Measurements from ENCODE around the gene DNAAF1.

Gene DNAAF1

GRCh38 chr16:84136331-84137125 is 8.6 kb upstream of the DNAAF1 start:
- Histone ChIP-seq H3K9me3 (ENCODE audit: severe bottlenecking) (no peaks in the 10 kb centered on the region), H3K4me1 (ENCODE audit: insufficient read depth, poor library complexity, severe bottlenecking) (no peaks in the 10 kb centered on the region), H3K36me3 (ENCODE audit: low read depth) (peaks cover 4% of the 10 kb centered on the region; the same call in 1 of the 2 replicates), H3K4me3 (ENCODE audit: severe bottlenecking) (no peak overlapping the region), H3K27me3 (ENCODE audit: insufficient read depth, poor library complexity, severe bottlenecking) (no peaks in the 10 kb centered on the region), H3K27ac (ENCODE audit: poor library complexity, severe bottlenecking) (no peak overlapping the region)
- DNase-seq (ENCODE audit: low spot score) (no peak), ATAC-seq (ENCODE audit: low read depth) (no peak)
- TF ChIP-seq CTCF (IDR thresholded peaks at IDR 0.05; ENCODE audit: poor library complexity, severe bottlenecking) = no peak

- TF ChIP-seq CTCF (IDR thresholded peaks at IDR 0.05; ENCODE audit: poor library complexity, severe bottlenecking) = no peak
- Histone ChIP-seq H3K27me3 (ENCODE audit: insufficient read depth, poor library complexity, severe bottlenecking) (no peaks in the 10 kb centered on the region), H3K4me1 (ENCODE audit: insufficient read depth, poor library complexity, severe bottlenecking) (no peaks in the 10 kb centered on the region), H3K27ac (ENCODE audit: poor library complexity, severe bottlenecking) (no peak overlapping the region), H3K9me3 (ENCODE audit: severe bottlenecking) (no peaks in the 10 kb centered on the region), H3K4me3 (ENCODE audit: severe bottlenecking) (no peak overlapping the region), H3K36me3 (ENCODE audit: low read depth) (peaks cover 4% of the 10 kb centered on the region; the same call in 1 of the 2 replicates)
- DNase-seq (ENCODE audit: low spot score) = no peak
- ATAC-seq (ENCODE audit: low read depth) = no peak
Measured at GRCh38 chr16:84137287-84137686, 7.8 kb upstream of the DNAAF1 start.

- H3K9me3 ChIP-seq (ENCODE audit: severe bottlenecking) = no peaks in the 10 kb centered on the region
- H3K4me1 ChIP-seq (ENCODE audit: insufficient read depth, poor library complexity, severe bottlenecking) = no peaks in the 10 kb centered on the region
- TF ChIP-seq CTCF (IDR thresholded peaks at IDR 0.05; ENCODE audit: poor library complexity, severe bottlenecking) = no peak
- H3K27me3 ChIP-seq (ENCODE audit: insufficient read depth, poor library complexity, severe bottlenecking) = no peaks in the 10 kb centered on the region
- no peak overlapping the region for H3K27ac ChIP-seq (ENCODE audit: poor library complexity, severe bottlenecking)
- ATAC-seq (ENCODE audit: low read depth) = no peak
- peaks cover 4% of the 10 kb centered on the region; the same call in 1 of the 2 replicates for H3K36me3 ChIP-seq (ENCODE audit: low read depth)
- DNase-seq (ENCODE audit: low spot score) = no peak
- no peak overlapping the region for H3K4me3 ChIP-seq (ENCODE audit: severe bottlenecking)
Measured at GRCh38 chr16:84137769-84138357, 7.2 kb upstream of the DNAAF1 start.

DNA sequence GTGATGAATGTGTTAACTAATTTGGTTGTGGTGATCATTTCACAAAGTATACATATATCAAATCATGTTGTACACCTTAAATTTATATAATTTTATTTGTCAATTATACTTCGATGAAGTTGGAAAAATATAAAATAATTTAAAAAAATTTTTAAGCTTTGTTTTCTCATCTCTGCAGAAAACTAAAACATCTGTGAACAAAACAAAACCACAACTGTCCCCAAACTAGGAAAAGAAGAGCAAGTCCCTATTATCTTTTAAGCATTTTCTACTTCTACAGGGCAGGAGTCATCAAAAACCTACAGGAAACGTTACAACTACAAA is 6.6 kb upstream of the DNAAF1 start:
- H3K27me3 ChIP-seq (ENCODE audit: insufficient read depth, poor library complexity, severe bottlenecking) = no peaks in the 10 kb centered on the region
- no peaks in the 10 kb centered on the region for H3K9me3 ChIP-seq (ENCODE audit: severe bottlenecking)
- DNase-seq (ENCODE audit: low spot score) (no peak), ATAC-seq (ENCODE audit: low read depth) (no peak)
- no peak overlapping the region for H3K4me3 ChIP-seq (ENCODE audit: severe bottlenecking)
- H3K36me3 ChIP-seq (ENCODE audit: low read depth) = peaks cover 4% of the 10 kb centered on the region; the same call in 1 of the 2 replicates
- no peak overlapping the region for H3K27ac ChIP-seq (ENCODE audit: poor library complexity, severe bottlenecking)
- no peak for TF ChIP-seq CTCF (IDR thresholded peaks at IDR 0.05; ENCODE audit: poor library complexity, severe bottlenecking)
- no peaks in the 10 kb centered on the region for H3K4me1 ChIP-seq (ENCODE audit: insufficient read depth, poor library complexity, severe bottlenecking)

Measured in RWPE2 (cell line).